ENCODE results near the gene STEAP4.

The STEAP4 gene

DNA sequence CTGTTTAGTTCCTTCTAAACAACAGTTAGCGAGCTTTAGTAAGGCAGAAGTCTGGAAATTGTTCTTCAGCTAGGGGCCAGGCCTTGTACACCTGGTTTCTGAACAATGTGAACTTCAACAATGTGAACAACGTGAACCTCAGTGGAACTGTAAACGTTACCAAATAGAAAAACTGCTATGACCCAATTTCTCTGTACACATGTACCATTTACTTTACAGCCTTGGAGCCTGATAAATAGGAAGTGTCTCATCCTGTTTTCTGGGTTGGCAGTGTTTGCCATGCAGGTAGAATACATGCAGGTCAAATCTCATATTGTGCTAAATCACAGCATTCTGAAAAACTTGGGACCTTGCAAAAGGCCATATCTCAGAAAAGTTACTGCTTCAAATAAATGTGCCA lies 1.6 kb downstream of the STEAP4 start:
- no peak overlapping the region for H3K4me3 ChIP-seq (ENCODE audit: low read depth, low read length)
- no peak for DNase-seq
- TF ChIP-seq, protein P1, sequence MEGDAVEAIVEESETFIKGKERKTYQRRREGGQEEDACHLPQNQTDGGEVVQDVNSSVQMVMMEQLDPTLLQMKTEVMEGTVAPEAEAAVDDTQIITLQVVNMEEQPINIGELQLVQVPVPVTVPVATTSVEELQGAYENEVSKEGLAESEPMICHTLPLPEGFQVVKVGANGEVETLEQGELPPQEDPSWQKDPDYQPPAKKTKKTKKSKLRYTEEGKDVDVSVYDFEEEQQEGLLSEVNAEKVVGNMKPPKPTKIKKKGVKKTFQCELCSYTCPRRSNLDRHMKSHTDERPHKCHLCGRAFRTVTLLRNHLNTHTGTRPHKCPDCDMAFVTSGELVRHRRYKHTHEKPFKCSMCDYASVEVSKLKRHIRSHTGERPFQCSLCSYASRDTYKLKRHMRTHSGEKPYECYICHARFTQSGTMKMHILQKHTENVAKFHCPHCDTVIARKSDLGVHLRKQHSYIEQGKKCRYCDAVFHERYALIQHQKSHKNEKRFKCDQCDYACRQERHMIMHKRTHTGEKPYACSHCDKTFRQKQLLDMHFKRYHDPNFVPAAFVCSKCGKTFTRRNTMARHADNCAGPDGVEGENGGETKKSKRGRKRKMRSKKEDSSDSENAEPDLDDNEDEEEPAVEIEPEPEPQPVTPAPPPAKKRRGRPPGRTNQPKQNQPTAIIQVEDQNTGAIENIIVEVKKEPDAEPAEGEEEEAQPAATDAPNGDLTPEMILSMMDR (IDR thresholded peaks at IDR 0.05; ENCODE audit: low read depth, low read length, missing control alignments), result no peak
- no peak overlapping the region for H3K27ac ChIP-seq
- in situ Hi-C loops (cut with HindIII; ENCODE audit: low pct_ligation_motif_present, low sequenced_read_pairs), result no loop called here
- no peaks in the 10 kb centered on the region for H3K27me3 ChIP-seq (replicated peaks)
- H3K36me3 ChIP-seq (replicated peaks), result no peaks in the 10 kb centered on the region

DNA sequence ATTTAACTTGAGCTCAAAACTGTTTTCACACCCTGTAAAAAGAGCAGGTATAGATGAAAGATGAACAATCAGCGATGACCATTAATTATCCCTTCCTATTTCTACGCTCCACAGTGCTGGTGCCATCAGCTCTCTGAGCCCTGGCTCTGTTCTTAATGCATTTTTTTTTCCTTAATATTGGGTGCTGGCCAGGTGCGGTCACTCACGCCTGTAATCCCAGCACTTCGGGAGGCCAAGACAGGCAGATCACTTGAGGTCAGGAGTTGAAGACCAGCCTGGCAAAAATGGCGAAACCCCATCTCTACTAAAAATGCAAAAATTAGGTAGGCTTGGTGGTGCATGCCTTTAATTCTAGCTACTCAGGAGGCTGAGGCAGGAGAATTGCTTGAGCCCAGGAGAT lies 4.2 kb downstream of the STEAP4 start:
- in situ Hi-C loops (cut with HindIII; ENCODE audit: low pct_ligation_motif_present, low sequenced_read_pairs), result no loop called here
- H3K27ac ChIP-seq, result no peak overlapping the region
- H3K4me3 ChIP-seq (ENCODE audit: low read depth, low read length), result no peak overlapping the region
- DNase-seq, result no peak
- H3K27me3 ChIP-seq (replicated peaks), result no peaks in the 10 kb centered on the region
- TF ChIP-seq, protein P1 (IDR thresholded peaks at IDR 0.05; ENCODE audit: low read depth, low read length, missing control alignments), result no peak
- no peaks in the 10 kb centered on the region for H3K36me3 ChIP-seq (replicated peaks)

DNA sequence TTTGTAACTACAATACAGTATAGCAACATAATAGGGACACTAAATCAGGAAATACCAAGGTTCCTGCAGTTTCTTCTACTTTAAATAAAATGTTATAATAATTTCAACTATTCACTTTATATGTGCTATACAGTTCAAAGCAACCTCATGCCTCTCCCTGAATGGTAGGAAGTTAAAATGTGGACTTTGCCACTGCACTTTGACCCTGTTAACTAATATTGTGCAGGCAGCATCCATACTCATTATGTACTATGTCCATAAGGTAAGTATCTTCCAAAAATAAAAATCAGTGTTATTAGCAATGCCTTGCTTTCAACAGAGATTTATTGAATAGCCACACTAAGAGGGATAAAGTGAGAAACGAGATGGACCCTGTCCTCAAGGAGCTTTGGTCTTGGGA lies 4.8 kb downstream of the STEAP4 start:
- in situ Hi-C loops (cut with HindIII; ENCODE audit: low pct_ligation_motif_present, low sequenced_read_pairs), result no loop called here
- Histone ChIP-seq H3K4me3 (ENCODE audit: low read depth, low read length) (no peak overlapping the region), H3K36me3 (replicated peaks) (no peaks in the 10 kb centered on the region), H3K27me3 (replicated peaks) (no peaks in the 10 kb centered on the region), H3K27ac (no peak overlapping the region)
- TF ChIP-seq, protein P1 (IDR thresholded peaks at IDR 0.05; ENCODE audit: low read depth, low read length, missing control alignments), result no peak
- no peak for DNase-seq

DNA sequence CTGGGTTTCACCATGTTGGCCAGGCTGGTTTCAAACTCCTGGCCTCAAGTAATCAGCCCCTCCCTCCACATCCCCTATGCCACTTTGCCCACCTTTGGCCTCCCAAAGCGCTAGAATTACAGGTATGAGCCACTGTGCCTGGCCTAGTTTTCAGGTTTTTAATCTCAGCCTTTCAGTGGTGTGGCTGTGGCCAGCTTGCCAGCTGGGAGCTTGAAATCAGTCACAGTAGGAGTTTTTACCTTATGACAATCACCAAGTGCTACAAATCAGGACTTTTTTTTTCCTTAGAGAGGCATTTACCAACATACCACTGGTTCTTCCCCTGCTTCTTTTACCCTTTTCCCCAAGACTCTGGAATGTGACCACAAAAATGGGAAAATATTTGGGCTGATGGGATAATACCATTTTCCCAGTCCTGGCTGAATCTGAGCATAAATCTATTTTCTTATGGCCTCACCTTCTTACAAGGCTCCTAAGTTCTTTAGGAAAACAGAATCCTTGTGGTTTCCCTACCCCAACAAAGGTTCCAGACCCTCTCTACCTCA lies 6.2 kb downstream of the STEAP4 start:
- H3K27ac ChIP-seq, result no peak overlapping the region
- TF ChIP-seq, protein P1 (IDR thresholded peaks at IDR 0.05; ENCODE audit: low read depth, low read length, missing control alignments), result no peak
- no peaks in the 10 kb centered on the region for H3K27me3 ChIP-seq (replicated peaks)
- H3K4me3 ChIP-seq (ENCODE audit: low read depth, low read length), result no peak overlapping the region
- DNase-seq, result no peak
- no peaks in the 10 kb centered on the region for H3K36me3 ChIP-seq (replicated peaks)
- in situ Hi-C loops (cut with HindIII; ENCODE audit: low pct_ligation_motif_present, low sequenced_read_pairs), result no loop called here

DNA sequence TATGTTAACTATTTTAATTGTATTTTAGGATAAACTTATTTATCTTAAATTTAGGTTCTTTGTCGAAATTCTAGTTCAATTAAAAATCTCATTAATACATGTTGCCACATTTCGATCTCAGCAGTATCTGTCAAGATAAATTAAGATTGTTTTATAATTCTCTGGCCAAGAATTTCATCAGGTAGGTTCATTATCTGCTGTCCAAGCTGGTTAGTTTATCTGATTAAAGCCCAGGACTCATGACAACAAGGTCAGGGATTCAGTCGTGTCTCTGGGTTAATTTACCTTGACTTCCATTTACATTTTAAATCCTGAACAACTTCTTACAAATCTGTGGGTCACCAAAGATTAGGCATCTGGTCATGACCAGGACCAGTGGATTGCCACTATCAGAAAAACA lies 7.6 kb downstream of the STEAP4 start:
- in situ Hi-C loops (cut with HindIII; ENCODE audit: low pct_ligation_motif_present, low sequenced_read_pairs), result no loop called here
- TF ChIP-seq, protein P1 (IDR thresholded peaks at IDR 0.05; ENCODE audit: low read depth, low read length, missing control alignments), result no peak
- Histone ChIP-seq H3K36me3 (replicated peaks) (no peaks in the 10 kb centered on the region), H3K27ac (no peak overlapping the region), H3K4me3 (ENCODE audit: low read depth, low read length) (no peak overlapping the region), H3K27me3 (replicated peaks) (no peaks in the 10 kb centered on the region)
- no peak for DNase-seq

DNA sequence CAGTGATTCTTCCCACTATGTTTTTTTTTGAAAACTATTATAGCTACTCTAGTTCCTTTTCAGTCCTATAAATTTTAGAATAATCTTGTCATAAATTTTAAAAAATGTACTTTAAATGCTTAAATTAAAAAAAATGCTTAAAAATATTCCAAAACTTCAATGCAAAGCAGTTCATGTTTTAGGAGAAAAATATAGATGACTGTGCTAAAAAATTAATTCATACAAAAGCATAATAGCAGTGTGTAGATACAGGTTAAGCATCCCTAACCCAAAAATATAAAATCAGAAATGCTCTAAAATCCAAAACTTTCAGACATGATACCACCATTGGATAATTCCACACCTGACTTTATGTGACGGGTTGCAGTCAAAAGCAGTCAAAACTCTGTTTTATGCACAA lies 12.8 kb downstream of the STEAP4 start:
- in situ Hi-C loops (cut with HindIII; ENCODE audit: low pct_ligation_motif_present, low sequenced_read_pairs), result no loop called here
- no peaks in the 10 kb centered on the region for H3K27me3 ChIP-seq (replicated peaks)
- DNase-seq, result no peak
- no peak overlapping the region for H3K27ac ChIP-seq
- TF ChIP-seq, protein P1 (IDR thresholded peaks at IDR 0.05; ENCODE audit: low read depth, low read length, missing control alignments), result no peak
- H3K36me3 ChIP-seq (replicated peaks), result no peaks in the 10 kb centered on the region
- no peak overlapping the region for H3K4me3 ChIP-seq (ENCODE audit: low read depth, low read length)

Data from brain microvascular endothelial cell (primary cell).